Stimulated activated CD4-positive, alpha-beta T cell treated with anti-CD3 and anti-CD28 coated beads, Interleukin-4, amount 100 ng/mL, for 48 hours (primary cell): ENCODE results near the gene POC1A.
"Not testable (repeated sequence)": the region's sequence is repeated elsewhere in the genome, so short reads cannot be mapped to it uniquely, and the experiment has no call there.

Experiments used
- DNase-seq, 2 donors: peaks; one replicate each; pipeline ENCODE4 v3.0.0-alpha.2; 2020; ENCODE audit warnings: low read depth in 2 of 2

The POC1A gene

GRCh38 chr3:52183786-52184445, 29.7 kb upstream of the POC1A start:
- no peak for DNase-seq

GRCh38 chr3:52182691-52183090, 28.5 kb upstream of the POC1A start:
- DNase-seq, result no peak

GRCh38 chr3:52182196-52182595, 28.0 kb upstream of the POC1A start:
- DNase-seq, result no peak

- DNase-seq, result no peak
These were observed 27.3 kb upstream of the POC1A start for GRCh38 chr3:52181543-52181942.

- no peak for DNase-seq
These were observed 24.3 kb upstream of the POC1A start for GRCh38 chr3:52178537-52178936.

GRCh38 chr3:52178126-52178525, 23.9 kb upstream of the POC1A start:
- DNase-seq, result not testable (repeated sequence)

- no peak for DNase-seq
These were observed 23.4 kb upstream of the POC1A start for GRCh38 chr3:52177701-52178042.

- no peak for DNase-seq
These were observed 22.9 kb upstream of the POC1A start for GRCh38 chr3:52176951-52177700.

- no peak for DNase-seq
These were observed 22.0 kb upstream of the POC1A start for GRCh38 chr3:52176180-52176752.

- no peak for DNase-seq
These were observed 21.4 kb upstream of the POC1A start for GRCh38 chr3:52175416-52176179.

GRCh38 chr3:52174896-52175295, 20.7 kb upstream of the POC1A start:
- DNase-seq, result no peak

GRCh38 chr3:52173101-52173500, 18.9 kb upstream of the POC1A start:
- no peak for DNase-seq

- DNase-seq, result no peak
These were observed 18.1 kb upstream of the POC1A start for GRCh38 chr3:52172262-52172757.

GRCh38 chr3:52171514-52172261, 17.5 kb upstream of the POC1A start:
- no peak for DNase-seq

- DNase-seq, result not testable (repeated sequence)
These were observed 16.0 kb upstream of the POC1A start for GRCh38 chr3:52170217-52170616.

GRCh38 chr3:52167240-52167639, 13.0 kb upstream of the POC1A start:
- no peak for DNase-seq

GRCh38 chr3:52162250-52162872, 8.1 kb upstream of the POC1A start:
- no peak for DNase-seq

GRCh38 chr3:52159503-52159902, 5.3 kb upstream of the POC1A start:
- DNase-seq, result no peak

GRCh38 chr3:52155912-52156311, 1.7 kb upstream of the POC1A start:
- DNase-seq, result no peak

GRCh38 chr3:52153389-52154096, 680 bp downstream of the POC1A start:
- DNase-seq, result no peak
